G401 (cell line): ENCODE measurements around the gene HDX. TPM values are rescaled to one million over a fixed set of nuclear protein-coding genes. Genes with fewer than 3 reads are reported as not detected.
"Not testable (repeated sequence)": the region's sequence is repeated elsewhere in the genome, so short reads cannot be mapped to it uniquely, and the experiment has no call there.

ENCODE experiments used
- DNase-seq: peaks from one replicate; pipeline ENCODE4 v3.0.0-alpha.2; 2015; ENCODE audit warnings: low spot score
- in situ Hi-C: cut with HindIII; loops from 2 replicates; pipeline ENCODE4 v1.10.0; 2016; ENCODE audit warnings: low sequenced_read_pairs, mixed read lengths
- total RNA-seq: library from RNA; depleted of rRNA; stranded (reverse); fragments of >200 nt; shearing (Covaris generic); gene quantifications from 2 replicates; pipeline ENCODE4 v1.2.3, GENCODE V29; 2014; rRNA removed

The HDX gene, protein sequence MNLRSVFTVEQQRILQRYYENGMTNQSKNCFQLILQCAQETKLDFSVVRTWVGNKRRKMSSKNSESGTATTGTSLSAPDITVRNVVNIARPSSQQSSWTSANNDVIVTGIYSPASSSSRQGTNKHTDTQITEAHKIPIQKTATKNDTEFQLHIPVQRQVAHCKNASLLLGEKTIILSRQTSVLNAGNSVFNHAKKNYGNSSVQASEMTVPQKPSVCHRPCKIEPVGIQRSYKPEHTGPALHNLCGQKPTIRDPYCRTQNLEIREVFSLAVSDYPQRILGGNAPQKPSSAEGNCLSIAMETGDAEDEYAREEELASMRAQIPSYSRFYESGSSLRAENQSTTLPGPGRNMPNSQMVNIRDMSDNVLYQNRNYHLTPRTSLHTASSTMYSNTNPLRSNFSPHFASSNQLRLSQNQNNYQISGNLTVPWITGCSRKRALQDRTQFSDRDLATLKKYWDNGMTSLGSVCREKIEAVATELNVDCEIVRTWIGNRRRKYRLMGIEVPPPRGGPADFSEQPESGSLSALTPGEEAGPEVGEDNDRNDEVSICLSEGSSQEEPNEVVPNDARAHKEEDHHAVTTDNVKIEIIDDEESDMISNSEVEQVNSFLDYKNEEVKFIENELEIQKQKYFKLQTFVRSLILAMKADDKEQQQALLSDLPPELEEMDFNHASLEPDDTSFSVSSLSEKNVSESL
- 1.2 and 1.7 TPM in 2 replicates for total RNA-seq

DNA sequence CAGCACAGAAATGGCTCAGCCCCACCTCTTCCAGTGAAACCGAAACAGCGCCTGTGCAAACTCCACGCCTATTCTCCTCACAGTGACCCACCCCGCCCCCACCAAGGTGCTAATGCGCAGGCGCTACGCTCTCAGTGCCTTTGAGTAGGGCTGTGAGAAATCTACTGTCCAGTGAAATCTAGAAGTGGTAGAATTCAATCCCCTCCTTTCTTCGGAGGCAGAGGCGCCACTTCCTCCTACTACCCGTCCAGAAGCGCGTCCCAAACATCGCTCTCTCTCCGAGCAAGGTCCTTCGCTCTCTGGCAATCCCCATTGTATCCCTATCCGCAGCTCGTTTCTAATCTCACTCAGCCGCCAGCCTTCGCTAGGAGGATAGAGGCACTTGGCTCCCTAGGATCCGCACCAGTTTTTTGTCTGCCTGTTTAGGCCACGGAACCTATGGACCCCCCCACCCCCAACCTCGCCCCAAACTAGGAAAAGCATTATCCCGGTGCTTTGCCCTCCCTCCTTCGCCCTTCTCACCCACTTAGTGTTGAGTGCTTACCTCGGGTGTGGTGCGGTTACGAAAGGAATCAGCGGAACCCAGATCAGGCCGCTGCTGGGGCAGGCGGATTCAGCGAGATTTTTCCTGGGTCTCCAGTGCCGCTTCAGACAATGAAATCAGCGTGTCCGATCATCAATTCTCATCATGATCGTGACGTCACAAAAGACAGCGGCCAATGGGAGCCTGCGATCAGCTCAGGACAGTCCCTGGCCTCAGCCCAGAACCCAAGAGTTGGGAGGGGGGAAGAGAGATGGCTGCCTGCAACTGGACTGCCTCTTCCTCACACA lies at the start of gene HDX:
Gene HDX, minus strand, starts transcription at position 656 of the 831 bp plus-strand sequence. CDS start 27,056 bp downstream, outside the sequence.
- peak; percentile 86 for DNase-seq
- in situ Hi-C loops = no loop called here

DNA sequence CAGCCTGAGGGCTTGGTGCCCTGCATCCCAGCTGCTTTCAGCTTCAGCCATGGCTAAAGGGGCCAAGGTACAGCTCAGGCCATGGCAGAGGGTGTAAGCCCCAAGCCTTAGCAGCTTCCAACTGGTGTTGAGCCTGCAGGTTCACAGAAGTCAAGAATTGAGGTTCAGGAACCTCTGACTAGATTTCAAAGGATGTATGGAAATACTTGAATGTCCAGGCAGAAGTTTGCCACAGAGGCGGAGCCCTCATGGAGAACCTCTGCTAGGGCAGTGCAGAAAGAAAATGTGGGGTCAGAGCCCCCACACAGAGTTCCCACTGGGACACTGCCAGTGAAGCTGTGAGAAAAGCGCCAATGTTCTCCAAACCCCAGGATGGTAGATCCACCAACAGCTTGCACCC lies 39.1 kb upstream of the HDX start:
- in situ Hi-C loops, DNase-seq: not testable (repeated sequence)

DNA sequence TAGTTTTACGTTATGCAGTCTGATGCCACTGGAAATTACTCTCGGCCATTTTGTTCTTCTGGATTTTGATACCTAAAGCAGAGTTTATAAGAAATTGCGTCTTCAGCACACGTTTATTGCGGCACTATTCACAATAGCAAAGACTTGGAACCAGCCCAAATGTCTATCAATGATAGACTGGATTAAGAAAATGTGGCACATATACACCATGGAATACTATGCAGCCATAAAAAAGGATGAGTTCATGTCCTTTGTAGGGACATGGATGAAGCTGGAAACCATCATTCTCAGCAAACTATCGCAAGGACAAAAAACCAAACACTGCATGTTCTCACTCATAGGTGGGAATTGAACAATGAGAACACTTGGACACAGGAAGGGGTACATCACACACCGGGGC lies 35.4 kb upstream of the HDX start:
- DNase-seq, in situ Hi-C loops: not testable (repeated sequence)

DNA sequence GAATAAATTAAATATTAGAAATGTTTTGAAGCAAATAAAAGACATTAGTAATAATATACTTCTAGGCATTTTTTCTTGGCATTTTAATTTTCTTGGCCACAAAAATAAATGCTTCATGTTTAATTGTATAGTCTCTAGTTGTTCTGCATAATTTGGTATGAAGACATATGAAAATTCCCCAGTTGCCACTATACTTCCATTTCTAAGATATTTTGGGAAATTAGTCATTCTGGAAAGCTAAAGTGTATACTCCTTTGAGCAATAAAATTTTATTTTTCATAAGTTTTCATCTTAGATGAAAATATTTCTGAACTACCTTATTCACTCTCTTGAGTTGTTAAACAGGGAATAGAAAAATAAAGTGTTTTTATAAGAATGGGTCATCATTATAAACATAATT lies 13.8 kb downstream of the HDX start:
- in situ Hi-C loops = no loop called here
- no peak for DNase-seq

DNA sequence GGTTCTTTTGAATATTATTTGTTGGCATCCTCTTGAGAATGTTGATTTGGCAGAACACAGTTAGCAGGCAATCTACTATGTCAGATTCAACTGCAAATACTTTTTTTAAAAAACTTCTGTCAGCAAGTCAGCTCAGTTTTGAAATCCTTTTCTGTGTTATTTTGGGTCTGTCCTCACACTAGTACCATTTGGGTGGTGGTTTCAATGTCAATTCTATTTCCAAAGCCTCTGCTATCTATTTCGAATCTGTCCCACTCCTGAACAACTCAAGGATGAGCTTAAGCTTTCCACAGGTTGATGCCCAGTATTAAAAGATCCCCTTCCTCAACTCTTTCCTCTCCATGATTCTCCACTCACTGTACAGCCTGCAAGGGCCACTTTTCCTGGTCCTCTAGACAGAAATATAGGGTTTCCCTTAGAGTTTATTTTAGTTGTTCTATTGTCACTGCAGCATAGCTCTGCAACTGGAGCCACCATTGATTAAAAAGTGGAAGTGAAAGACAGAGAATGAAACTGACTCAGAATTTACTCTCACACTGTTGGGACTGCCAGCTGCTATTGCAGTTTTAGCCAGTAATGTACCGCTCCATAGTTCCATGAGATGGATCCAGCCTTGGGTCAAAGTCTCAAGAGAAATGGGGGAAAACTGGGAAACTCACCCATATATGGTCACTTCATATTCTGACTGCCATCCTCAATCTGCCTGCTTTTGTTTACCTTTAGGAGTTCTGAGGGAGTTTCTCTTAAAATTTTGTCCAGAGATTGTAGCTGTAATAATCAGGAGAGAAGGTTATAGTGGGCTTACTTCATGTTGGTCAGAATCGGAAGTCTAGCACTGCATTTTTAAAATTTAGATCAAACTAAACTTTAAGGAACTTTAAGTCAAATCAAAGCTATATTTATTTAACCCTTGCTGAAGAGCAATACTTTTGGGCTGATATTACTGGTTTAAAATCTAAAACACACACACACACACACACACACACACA lies 14.6 kb downstream of the HDX start:
- no peak for DNase-seq
- in situ Hi-C loops = no loop called here

DNA sequence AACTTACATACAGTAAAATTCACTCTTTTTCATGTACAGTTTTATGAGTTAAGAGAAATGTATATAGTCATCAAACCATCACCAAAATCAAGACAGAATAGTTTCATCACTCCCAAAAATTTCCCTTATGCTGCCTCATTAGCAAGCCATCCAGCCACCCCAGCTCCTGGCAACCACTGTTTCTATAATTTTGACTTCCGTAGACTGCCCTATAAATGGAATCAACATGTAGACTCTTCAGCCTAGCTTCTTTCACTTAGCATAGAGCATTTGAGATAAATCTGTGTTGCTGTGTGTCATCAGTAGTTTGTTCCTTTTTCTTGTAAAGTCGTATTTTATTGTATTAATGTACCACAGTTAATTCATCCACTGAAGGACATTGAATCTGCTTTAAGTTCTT lies 23.2 kb downstream of the HDX start:
- DNase-seq = no peak
- in situ Hi-C loops = no loop called here

DNA sequence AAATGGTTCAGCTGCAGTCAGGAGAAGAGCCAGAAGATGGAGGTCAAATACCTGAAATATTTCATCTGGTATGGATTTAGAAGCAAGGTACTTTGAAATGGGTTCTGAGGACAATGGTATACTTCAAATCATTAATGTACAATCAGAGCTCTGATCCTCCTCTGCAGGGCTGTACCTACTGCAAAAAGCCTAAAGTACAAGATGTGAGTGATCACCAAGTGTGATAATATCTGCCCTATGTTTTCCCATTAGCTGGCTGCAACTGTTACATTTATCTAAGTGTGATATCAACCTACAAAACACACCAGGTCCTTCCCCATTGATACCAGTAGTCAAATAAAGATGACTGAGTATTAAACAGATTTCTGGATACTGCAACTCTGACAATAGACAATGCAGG lies 25.1 kb downstream of the HDX start:
- in situ Hi-C loops = no loop called here
- no peak for DNase-seq

DNA sequence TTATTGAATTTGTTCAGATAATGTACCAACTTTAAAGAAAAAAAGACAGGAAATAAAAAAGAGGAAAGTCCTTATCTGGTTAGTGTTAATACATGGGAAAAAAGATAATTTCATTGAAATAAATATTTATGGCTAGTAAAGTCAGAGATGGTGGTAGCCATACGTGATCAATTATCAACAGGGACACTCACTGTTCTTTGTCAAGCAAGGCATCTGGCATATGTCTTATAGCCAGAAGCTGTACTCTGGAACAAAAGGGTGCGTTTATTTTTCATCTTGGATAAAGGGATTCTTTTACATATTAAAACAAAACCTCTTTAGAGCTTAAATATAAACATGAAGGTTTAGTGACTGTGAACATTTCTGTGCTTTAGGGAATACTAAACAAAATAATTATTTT lies 26.7 kb downstream of the HDX start:
- no peak for DNase-seq
- in situ Hi-C loops = no loop called here

DNA sequence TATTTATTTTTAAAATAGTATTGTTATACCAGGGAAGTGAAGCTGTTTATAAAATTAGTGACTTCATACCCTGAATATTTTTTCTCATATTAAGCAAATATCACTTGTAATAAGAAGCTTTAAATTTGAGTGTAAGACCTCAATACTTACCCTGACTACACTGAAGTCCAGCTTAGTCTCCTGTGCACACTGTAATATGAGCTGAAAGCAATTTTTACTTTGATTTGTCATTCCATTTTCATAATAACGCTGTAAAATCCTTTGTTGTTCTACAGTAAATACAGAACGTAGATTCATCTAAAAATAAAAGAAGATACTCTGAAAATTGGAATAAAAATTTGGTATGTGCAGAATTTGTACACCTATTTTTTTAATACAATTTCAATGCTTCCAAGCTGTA lies 27.2 kb downstream of the HDX start:
- DNase-seq = no peak
- in situ Hi-C loops = no loop called here

DNA sequence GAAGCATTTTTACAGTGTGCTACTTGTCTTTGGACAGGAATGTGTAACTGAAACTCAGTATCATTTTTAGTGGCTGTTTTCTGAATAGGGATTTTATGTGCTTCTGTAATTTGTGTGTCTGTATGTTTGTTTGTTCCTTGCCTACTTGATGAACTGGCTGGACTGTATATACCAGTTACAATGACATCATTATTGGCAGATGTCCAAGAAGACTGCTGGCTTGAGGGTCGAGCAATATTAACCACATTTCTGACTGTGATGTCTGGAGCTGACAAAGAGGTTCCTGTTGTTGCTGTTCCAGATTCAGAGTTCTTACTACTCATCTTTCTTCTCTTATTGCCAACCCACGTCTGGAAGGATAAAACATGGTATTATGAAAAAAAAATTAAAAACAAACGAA lies 33.0 kb downstream of the HDX start:
- in situ Hi-C loops = no loop called here
- DNase-seq = peak; percentile 19

DNA sequence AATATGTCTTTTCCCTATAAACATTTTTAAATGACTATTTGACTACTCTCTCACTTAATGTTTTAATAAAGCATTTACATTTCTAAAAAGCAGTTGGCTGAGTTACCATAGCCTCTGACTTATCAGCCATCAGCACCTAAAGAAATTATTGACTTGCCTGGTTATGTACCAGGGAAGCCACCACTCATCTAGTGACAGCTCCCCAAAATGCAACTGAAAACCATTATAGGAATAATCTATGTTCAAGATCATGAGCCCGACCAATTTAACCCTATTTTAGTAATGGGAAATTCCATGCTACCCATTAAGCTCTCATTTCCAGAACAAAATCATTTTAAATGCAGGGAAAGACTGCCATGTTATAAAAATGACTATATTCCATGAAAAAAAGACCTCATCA lies 34.4 kb downstream of the HDX start:
- DNase-seq = no peak
- in situ Hi-C loops = no loop called here

DNA sequence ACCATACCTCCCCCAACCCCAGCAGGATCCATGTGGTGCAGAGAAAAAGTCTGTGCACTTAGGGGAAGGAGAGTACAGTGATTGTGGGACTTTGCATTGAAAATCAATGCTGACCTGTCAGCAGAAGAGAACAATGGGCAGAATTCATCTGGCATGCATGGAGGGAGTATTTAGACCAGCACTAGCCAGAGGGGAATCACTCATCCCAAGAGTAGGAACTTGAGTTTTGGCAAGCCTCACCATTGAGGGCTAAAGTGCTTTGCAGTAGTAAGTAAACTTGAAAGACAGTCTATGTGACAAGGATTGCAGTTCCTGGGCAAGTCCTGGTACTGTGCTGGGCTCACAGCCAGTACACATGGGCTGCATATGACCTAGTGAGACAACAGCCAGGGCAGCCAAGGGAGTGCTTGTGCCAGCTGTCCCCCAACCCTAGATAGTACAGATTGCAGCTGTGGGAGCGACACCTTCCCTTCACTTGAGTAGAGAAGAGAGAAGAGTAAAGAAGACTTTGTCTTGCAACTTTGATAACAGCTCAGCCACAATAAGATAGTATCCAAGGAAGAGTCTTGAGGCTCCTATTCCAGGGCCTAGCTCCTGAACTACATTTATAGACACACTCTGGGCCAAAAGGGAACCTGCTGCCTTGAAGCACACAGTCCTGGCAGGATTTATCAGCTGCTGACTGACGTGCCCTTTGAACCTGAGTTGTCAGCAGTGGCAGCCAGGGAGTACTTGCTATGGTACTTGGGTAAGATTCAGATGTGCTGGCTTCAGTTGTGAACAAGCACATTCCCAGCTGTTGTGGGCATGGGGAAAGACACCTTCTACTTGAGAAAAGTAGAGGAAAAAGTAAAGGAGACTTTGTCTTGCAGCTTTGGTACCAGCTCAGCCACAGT lies 48.7 kb downstream of the HDX start:
- in situ Hi-C loops = no loop called here

DNA sequence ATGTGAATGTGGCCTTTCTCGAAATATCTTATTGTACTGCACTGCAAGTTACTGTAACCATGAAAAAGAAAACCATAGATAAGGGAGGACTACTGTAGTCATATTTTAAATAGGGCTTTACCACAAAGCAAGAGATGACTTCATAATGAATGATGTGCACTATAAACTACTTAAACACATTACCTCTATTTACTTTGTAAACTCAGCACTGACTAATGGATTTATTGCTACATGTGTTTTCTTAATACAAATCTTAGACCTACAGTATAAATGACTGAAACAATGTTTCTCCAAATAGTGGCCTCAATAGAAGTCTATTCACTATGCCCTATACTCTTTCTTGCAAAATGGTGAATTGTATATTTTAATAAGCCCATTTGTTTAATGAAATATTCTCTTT lies 61.1 kb downstream of the HDX start:
- in situ Hi-C loops = no loop called here
- no peak for DNase-seq

More for the DNA sequence above, 48.7 kb downstream of the HDX start:
- DNase-seq = no peak

DNA sequence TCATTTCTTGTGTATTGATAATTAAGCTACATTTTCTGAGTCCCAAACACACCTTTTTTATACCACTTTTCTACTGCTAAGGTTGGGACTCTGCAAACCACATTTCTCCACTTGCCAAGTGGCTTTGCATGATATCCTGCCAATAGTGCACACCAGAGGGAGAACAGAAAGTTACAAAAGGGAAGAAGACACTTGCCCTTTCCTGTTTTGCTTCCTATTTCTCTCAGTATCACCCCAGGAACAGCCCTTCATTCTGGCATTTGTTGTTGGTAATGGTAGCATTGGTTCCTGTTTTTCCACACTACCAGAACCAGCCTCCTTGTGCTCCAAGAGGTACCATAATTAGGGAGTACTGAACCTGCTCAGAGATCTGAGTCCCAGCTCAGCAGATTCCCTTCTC lies 87.1 kb downstream of the HDX start:
- in situ Hi-C loops = no loop called here

DNA sequence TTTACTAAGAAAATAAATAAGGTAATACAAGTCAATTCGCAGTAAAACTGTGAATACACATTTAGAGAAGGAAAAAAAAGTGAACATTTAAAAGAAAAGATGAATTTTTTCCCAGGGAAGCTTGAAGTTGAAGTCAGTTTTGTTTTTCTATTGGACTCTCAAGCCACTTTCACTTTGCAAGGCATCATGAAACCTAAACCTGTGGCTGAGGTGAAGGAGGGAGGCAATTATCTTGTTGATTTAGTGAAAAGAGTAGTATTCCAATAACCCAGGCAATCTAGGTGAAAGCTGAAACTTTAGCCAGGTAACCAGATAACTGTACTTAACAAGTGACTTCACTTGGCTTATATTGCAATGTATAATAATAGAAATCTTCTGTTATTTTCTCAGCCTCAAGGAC lies 138.6 kb downstream of the HDX start:
- DNase-seq = no peak
- in situ Hi-C loops = no loop called here

More for the DNA sequence above, 87.1 kb downstream of the HDX start:
- no peak for DNase-seq

DNA sequence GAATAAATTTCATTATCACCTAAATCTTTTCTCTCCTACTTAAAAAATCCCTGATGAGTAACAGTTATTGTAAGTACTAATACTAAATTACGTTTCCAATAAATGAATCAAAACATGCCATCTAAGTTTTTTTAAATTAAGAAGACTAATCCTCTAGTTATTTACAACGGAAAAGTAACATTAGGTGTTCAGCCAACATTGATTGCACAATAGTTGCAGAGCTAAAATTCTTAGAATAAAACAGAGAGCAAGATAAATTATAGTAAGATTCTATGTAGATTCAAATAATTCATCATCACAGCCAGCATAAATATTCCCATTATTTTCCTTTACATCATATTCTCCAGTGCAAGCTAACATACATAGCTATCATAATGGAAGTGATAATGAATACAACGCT lies 139.2 kb downstream of the HDX start:
- in situ Hi-C loops = no loop called here
- no peak for DNase-seq

DNA sequence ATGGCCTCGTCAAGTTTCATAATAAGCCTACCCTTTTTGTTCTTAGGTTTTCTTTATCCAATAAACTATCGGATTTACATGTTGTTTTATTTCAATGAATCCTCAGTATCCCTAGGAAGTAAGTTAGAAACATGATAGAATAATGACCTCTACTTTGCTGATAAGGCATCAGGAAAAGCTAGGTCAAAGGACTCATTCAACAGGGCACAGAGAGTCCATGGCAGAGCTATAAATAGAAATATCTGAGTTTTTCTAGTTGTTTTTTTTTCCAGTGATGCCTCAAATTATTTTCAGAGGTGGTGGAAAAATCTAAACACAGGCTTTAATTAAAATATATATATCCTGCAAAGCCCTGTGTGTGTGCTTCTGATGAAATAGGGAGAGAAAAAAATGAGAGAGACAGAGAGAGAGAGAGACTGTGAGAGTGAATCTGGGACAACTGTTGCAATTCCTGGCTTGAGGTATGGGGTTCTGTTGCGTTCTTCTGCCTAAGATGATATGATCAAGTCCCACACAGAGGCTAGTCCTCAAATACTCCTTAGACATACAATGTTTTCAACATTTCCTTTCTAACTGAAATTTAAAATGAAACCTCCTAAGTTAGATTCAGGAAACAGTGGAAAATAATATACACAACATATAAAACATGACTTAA lies 139.9 kb downstream of the HDX start:
- DNase-seq = no peak
- in situ Hi-C loops = no loop called here
